H1 (cell line): ENCODE measurements around the gene USP49. TPM values are rescaled to one million over a fixed set of nuclear protein-coding genes. Genes with fewer than 3 reads are reported as not detected.

Experiments
- CTCF ChIA-PET: fragments of 300-600 bp; sonication (Branson Sonifier 250); formaldehyde crosslinking; loops from one replicate; lab custom pipeline; 2021; ENCODE audit not compliant: partially characterized antibody; lab: Charles Lee
- POLR2A ChIA-PET: fragments of 300-600 bp; sonication (Branson Sonifier 250); formaldehyde crosslinking; loops from one replicate; lab custom pipeline; 2021; ENCODE audit warnings: inconsistent platforms; ENCODE audit not compliant: partially characterized antibody; lab: Charles Lee
- DNase-seq, 2 experiments: peaks; one replicate each; pipeline versions ENCODE4 v3.0.0 to v3.0.0-alpha.2; 2010 to 2022; ENCODE audit warnings: low spot score in 2 of 2, low read depth in 1 of 2, mixed read lengths in 1 of 2
- FAIRE-seq: peaks from 2 replicates; lab custom pipeline; 2011; peaks lifted over from hg19 to GRCh38; lab: Jason Lieb, UNC
- H2AFZ ChIP-seq: 2 replicates; pipeline ENCODE4 v1.8.1; 2012; ENCODE audit warnings: low read length, inconsistent platforms
- H2AK5ac ChIP-seq: 2 replicates; pipeline ENCODE4 v1.6.1; 2013; ENCODE audit warnings: low read depth, low read length
- H2BK120ac ChIP-seq: replicated peaks from 2 replicates; pipeline ENCODE3; 2013; ENCODE audit warnings: low read depth, low read length, inconsistent platforms
- H2BK12ac ChIP-seq: 2 replicates; pipeline ENCODE4 v1.6.1; 2013; ENCODE audit warnings: low read depth, low read length
- H2BK15ac ChIP-seq: 2 replicates; pipeline ENCODE4 v1.6.1; 2013; ENCODE audit warnings: low read length
- H2BK20ac ChIP-seq: 2 replicates; pipeline ENCODE4 v1.6.1; 2013; ENCODE audit warnings: low read length
- H2BK5ac ChIP-seq: 2 replicates; pipeline ENCODE4 v1.6.1; 2013; ENCODE audit warnings: low read depth, low read length
- H3K14ac ChIP-seq: 2 replicates; pipeline ENCODE4 v1.6.1; 2013; ENCODE audit warnings: inconsistent platforms; ENCODE audit not compliant: insufficient read length
- H3K18ac ChIP-seq: 2 replicates; pipeline ENCODE4 v1.6.1; 2013; ENCODE audit warnings: low read length; ENCODE audit errors: extremely low read depth
- H3K23ac ChIP-seq: 2 replicates; pipeline ENCODE4 v1.6.1; 2013; ENCODE audit warnings: inconsistent platforms; ENCODE audit not compliant: insufficient read length
- H3K23me2 ChIP-seq: 2 replicates; pipeline ENCODE4 v1.6.1; 2013; ENCODE audit warnings: low read depth, low read length
- H3K27ac ChIP-seq: 2 replicates; pipeline ENCODE4 v1.6.1; 2011; ENCODE audit warnings: low read depth, low read length, inconsistent platforms
- H3K27me3 ChIP-seq, 4 experiments: replicated peaks in 1 of 4; 1 replicate in 1 of 4; 2 replicates in 3 of 4; pipeline versions ENCODE4 v1.6.1 to v1.8.1; 2011 to 2013; ENCODE audit warnings: low read length in 3 of 4, mild to moderate bottlenecking in 3 of 4, inconsistent platforms in 2 of 4, mixed read lengths in 2 of 4, moderate library complexity in 1 of 4; ENCODE audit not compliant: control insufficient read depth in 3 of 4, insufficient read depth in 3 of 4; ENCODE audit errors: extremely low read depth in 1 of 4
- H3K36me3 ChIP-seq, 4 experiments: 2 replicates each; pipeline versions ENCODE4 v1.6.1 to v1.8.1; 2011 to 2013; ENCODE audit warnings: mild to moderate bottlenecking in 4 of 4, low read length in 3 of 4, moderate library complexity in 2 of 4, control low read depth in 1 of 4, inconsistent platforms in 1 of 4; ENCODE audit not compliant: insufficient read depth in 4 of 4, control insufficient read depth in 2 of 4
- H3K4ac ChIP-seq: replicated peaks from 2 replicates; pipeline ENCODE3; 2013; ENCODE audit warnings: low read length, low read depth, mixed read lengths, inconsistent platforms; ENCODE audit not compliant: insufficient read length
- H3K4me1 ChIP-seq, 4 experiments: replicated peaks in 1 of 4; 1 replicate in 1 of 4; 2 replicates in 3 of 4; pipeline versions ENCODE4 v1.6.1 to v1.8.1; 2011 to 2013; ENCODE audit warnings: low read length in 3 of 4, inconsistent platforms in 2 of 4, mixed read lengths in 1 of 4; ENCODE audit not compliant: insufficient read depth in 4 of 4, control insufficient read depth in 3 of 4
- H3K4me2 ChIP-seq, 2 experiments: 2 replicates each; pipeline versions ENCODE4 v1.6.1 to v1.8.1; 2011 to 2013; ENCODE audit warnings: low read depth in 2 of 2, low read length in 2 of 2, control low read depth in 1 of 2, inconsistent platforms in 1 of 2, mild to moderate bottlenecking in 1 of 2; ENCODE audit not compliant: insufficient read depth in 1 of 2
- H3K4me3 ChIP-seq, 4 experiments: fragments of 200-600, 300-600 bp in 1 of 4; sonication (generic), shearing (Covaris generic), sonication (Bioruptor Twin) in 1 of 4; 2 replicates each; pipeline versions ENCODE4 v1.5.1 to v1.8.1; 2011 to 2016; ENCODE audit warnings: low read length in 4 of 4, low read depth in 3 of 4, control low read depth in 2 of 4, inconsistent platforms in 2 of 4, mild to moderate bottlenecking in 2 of 4, mixed read lengths in 1 of 4, moderate library complexity in 1 of 4; ENCODE audit not compliant: insufficient read depth in 2 of 4; ENCODE audit errors: extremely low read depth in 1 of 4
- H3K56ac ChIP-seq: replicated peaks from 2 replicates; pipeline ENCODE3; 2013; ENCODE audit warnings: low read depth, mild to moderate bottlenecking, mixed read lengths, low read length, inconsistent platforms; ENCODE audit not compliant: insufficient read length
- H3K79me1 ChIP-seq: 2 replicates; pipeline ENCODE4 v1.6.1; 2013; ENCODE audit warnings: low read depth, low read length, control low read depth
- H3K79me2 ChIP-seq, 2 experiments: 2 replicates each; pipeline versions ENCODE4 v1.6.1 to v1.8.1; 2012 to 2013; ENCODE audit warnings: low read length in 2 of 2, mild to moderate bottlenecking in 2 of 2, inconsistent platforms in 1 of 2; ENCODE audit not compliant: insufficient read depth in 2 of 2, control insufficient read depth in 1 of 2
- H3K9ac ChIP-seq, 4 experiments: replicated peaks in 1 of 4; 1 replicate in 1 of 4; 2 replicates in 3 of 4; pipeline versions ENCODE4 v1.6.1 to v1.8.1; 2011 to 2013; ENCODE audit warnings: low read depth in 3 of 4, low read length in 3 of 4, control low read depth in 2 of 4, mild to moderate bottlenecking in 2 of 4, moderate library complexity in 2 of 4, inconsistent platforms in 1 of 4; ENCODE audit errors: extremely low read depth in 1 of 4
- H3K9me3 ChIP-seq, 2 experiments: 2 replicates each; pipeline versions ENCODE4 v1.6.1 to v1.8.1; 2012 to 2013; ENCODE audit warnings: mild to moderate bottlenecking in 2 of 2, moderate library complexity in 2 of 2, control low read depth in 1 of 2, inconsistent platforms in 1 of 2, low read depth in 1 of 2, low read length in 1 of 2, mixed read lengths in 1 of 2; ENCODE audit not compliant: insufficient read depth in 2 of 2
- H4K20me1 ChIP-seq, 2 experiments: replicated peaks in 1 of 2; 2 replicates each; pipeline versions ENCODE3 to v1.8.1; 2011 to 2013; ENCODE audit warnings: inconsistent platforms in 2 of 2, low read length in 2 of 2, mild to moderate bottlenecking in 1 of 2; ENCODE audit not compliant: insufficient read depth in 2 of 2, control insufficient read depth in 1 of 2
- H4K5ac ChIP-seq: 2 replicates; pipeline ENCODE4 v1.6.1; 2013; ENCODE audit warnings: low read length, low read depth, mixed read lengths, inconsistent platforms; ENCODE audit not compliant: insufficient read length
- H4K8ac ChIP-seq: 2 replicates; pipeline ENCODE4 v1.8.0; 2013; ENCODE audit warnings: mild to moderate bottlenecking, moderate library complexity, low read length, inconsistent platforms; ENCODE audit not compliant: insufficient read depth; ENCODE audit errors: extremely low read depth
- H4K91ac ChIP-seq: replicated peaks from 2 replicates; pipeline ENCODE3; 2013; ENCODE audit warnings: low read length, mixed read lengths, inconsistent platforms; ENCODE audit not compliant: insufficient read length
- CTCF ChIP-seq, 3 experiments: IDR thresholded peaks; 1 replicate in 2 of 3; 2 replicates in 1 of 3; pipeline versions ENCODE4 v1.5.1 to v1.6.1; 2011; ENCODE audit warnings: low read length in 3 of 3, mild to moderate bottlenecking in 3 of 3, inconsistent platforms in 2 of 3, low read depth in 1 of 3, moderate library complexity in 1 of 3; ENCODE audit not compliant: insufficient read depth in 1 of 3; ENCODE audit errors: control extremely low read depth in 1 of 3
- FOSL1 ChIP-seq: IDR thresholded peaks from 2 replicates; pipeline ENCODE4 v1.6.1; 2011; ENCODE audit warnings: mild to moderate bottlenecking, low read depth, low read length, moderate library complexity; ENCODE audit not compliant: insufficient read depth
- GABPA ChIP-seq: IDR thresholded peaks from 2 replicates; pipeline ENCODE4 v1.6.1; 2011; ENCODE audit warnings: mild to moderate bottlenecking, low read length, moderate library complexity, borderline replicate concordance; ENCODE audit not compliant: insufficient read depth
- PHF8 ChIP-seq: fragments of 200-600 bp; sonication (generic); conservative IDR thresholded peaks from 2 replicates; pipeline ENCODE4 v1.7.1; 2012; ENCODE audit warnings: low read depth, mild to moderate bottlenecking, inconsistent platforms, low read length, moderate library complexity
- SP2 ChIP-seq: IDR thresholded peaks from 2 replicates; pipeline ENCODE4 v1.6.1; 2012; ENCODE audit warnings: mild to moderate bottlenecking, low read length, inconsistent platforms
- WGBS, 2 experiments: shearing (Covaris generic) in 1 of 2; methylation state at CpG; one replicate each; pipeline versions ENCODE4 v1.1.6 to v1.1.7; 2013 to 2015; ENCODE audit warnings: low lambda C conversion rate in 2 of 2, mixed read lengths in 2 of 2, inconsistent platforms in 1 of 2, low coverage in 1 of 2, missing lambda C conversion rate in 1 of 2; ENCODE audit not compliant: insufficient replicate concordance in 2 of 2, insufficient coverage in 1 of 2, insufficient read length in 1 of 2; ENCODE audit errors: extremely low coverage in 1 of 2, missing lambda C conversion rate in 1 of 2; 5-methylcytosine and 5-hydroxymethylcytosine counted together
- polyA plus RNA-seq, 7 experiments: library from polyadenylated mRNA; depleted of rRNA in 3 of 7; stranded (reverse) in 5 of 7; unstranded in 2 of 7; fragments of >200 nt in 5 of 7; fragments of 200-250 nt in 2 of 7; gene quantifications; 1 replicate in 5 of 7; 2 replicates in 1 of 7; 4 replicates in 1 of 7; pipeline versions ENCODE4 v1.2.1 to v1.2.3, GENCODE V29; 2011 to 2013; ENCODE audit warnings: missing spikeins in 2 of 7, mixed read lengths in 2 of 7
- total RNA-seq: library from RNA; stranded (reverse); fragmentation: NEBNext Ultra II Directional; extraction: Animal tissue kit (Norgen Biotek cat#: 25700); gene quantifications from 2 replicates; pipeline ENCODE4 v1.2.1, GENCODE V29; 2021

USP49 gene
- total and polyA plus RNA-seq, 2 of the 8 experiments (the other 6 are each of a cell fraction or from before 2014, with no cell fraction given): 6.9 to 24.4 TPM

- Histone ChIP-seq H3K4me2 (no peak overlapping the region), H4K20me1 (peaks cover 0 to 1% of the 10 kb centered on the region in 2 experiments), H3K4ac (no peak overlapping the region), H3K27me3 (no peaks in the 10 kb centered on the region), H4K8ac (no peak overlapping the region), H4K5ac (no peak overlapping the region), H3K56ac (no peak overlapping the region), H2BK5ac (no peak overlapping the region), H2AK5ac (no peak overlapping the region), H3K9ac (no peak overlapping the region), H3K79me1 (no peaks in the 10 kb centered on the region), H3K18ac (no peak overlapping the region), H3K27ac (no peak overlapping the region), H2AFZ (no peak overlapping the region), H3K23ac (no peak overlapping the region), H2BK20ac (no peak overlapping the region), H3K4me3 (no peak overlapping the region), H4K91ac (no peak overlapping the region), H2BK15ac (no peak overlapping the region), H3K79me2 (no peaks in the 10 kb centered on the region), H3K14ac (no peak overlapping the region), H2BK12ac (no peak overlapping the region), H3K9me3 (no peaks in the 10 kb centered on the region), H3K4me1 (no peaks in the 10 kb centered on the region), H3K23me2 (no peaks in the 10 kb centered on the region), H2BK120ac (no peak overlapping the region), H3K36me3 (peaks cover 0 to 3% (median 0%) of the 10 kb centered on the region in 4 experiments; a peak in 1 of 8 replicates)
- DNase-seq: no peak
- ChIA-PET CTCF (interaction anchor here (0.7 to 4.5 kb wide), 4 partner anchors 11 to 64 kb away, joined by 3 to 28 read pairs (median 3); no protein-coding TSS in a partner anchor), POLR2A (no interaction called here)
- 89% methylated on average over 6 of the region's 6 CpGs; no CpG with 5 or more reads in 1 of the 2 experiments for WGBS, 2 experiments
- no peak for FAIRE-seq
- no peak for TF ChIP-seq SP2
- TF ChIP-seq CTCF (IDR thresholded peaks at IDR 0.05; ENCODE audit: control extremely low read depth in 1 of 3, insufficient read depth in 1 of 3, low read depth in 1 of 3, low read length in 3 of 3): no peak
- TF ChIP-seq GABPA: no peak
- TF ChIP-seq PHF8: no peak
- no peak for TF ChIP-seq FOSL1
These were observed 35.8 kb downstream of the USP49 start for GRCh38 chr6:41859356-41859755.
